Esophagus squamous epithelium (tissue), 5 donors: Measurements from ENCODE around the gene GALNT10. TPM values are rescaled to one million over a fixed set of nuclear protein-coding genes. Genes with fewer than 3 reads are reported as not detected.

ENCODE experiments used
- DNase-seq: peaks from one replicate; lab custom pipeline; 2025; lab: John Stamatoyannopoulos, UW
- H3K27ac ChIP-seq, 4 donors: fragments of 200-600 bp; sonication (generic); one replicate each; pipeline ENCODE4 v1.5.1; 2016 to 2019; ENCODE audit warnings: mild to moderate bottlenecking in 1 of 4
- H3K27me3 ChIP-seq, 4 donors: fragments of 200-600 bp; sonication (generic); 1 replicate in 3 of 4; 2 replicates in 1 of 4; pipeline versions ENCODE4 v1.5.1 to v1.6.0; 2017 to 2021; ENCODE audit warnings: antibody characterized with exemption in 1 of 4
- H3K36me3 ChIP-seq, 3 donors: fragments of 200-600 bp; sonication (generic); one replicate each; pipeline ENCODE4 v1.5.1; 2016 to 2019
- H3K4me1 ChIP-seq, 3 donors: fragments of 200-600 bp; sonication (generic); one replicate each; pipeline ENCODE4 v1.5.1; 2017 to 2019
- H3K4me3 ChIP-seq, 4 donors: fragments of 200-600 bp; sonication (generic); 1 replicate in 3 of 4; 2 replicates in 1 of 4; pipeline ENCODE4 v1.5.1; 2016 to 2019; ENCODE audit warnings: mild to moderate bottlenecking in 2 of 4, moderate library complexity in 1 of 4
- H3K9me3 ChIP-seq, 3 donors: fragments of 200-600 bp; sonication (generic); one replicate each; pipeline ENCODE4 v1.5.1; 2016 to 2019
- CTCF ChIP-seq, 6 experiments: fragments of 450-650 bp in 4 of 6; fragments of 200-600 bp in 2 of 6; sonication (generic) in 2 of 6; IDR thresholded peaks; one replicate each; pipeline ENCODE4 v1.5.1; 2016 to 2019; ENCODE audit warnings: antibody characterized with exemption in 6 of 6, mild to moderate bottlenecking in 4 of 6, moderate library complexity in 4 of 6
- POLR2A ChIP-seq, 4 donors: fragments of 450-650 bp; IDR thresholded peaks; one replicate each; pipeline ENCODE4 v1.6.1; 2017; ENCODE audit warnings: antibody characterized with exemption in 4 of 4, mild to moderate bottlenecking in 4 of 4, moderate library complexity in 3 of 4
- WGBS, 2 donors: methylation state at CpG; one replicate each; pipeline ENCODE4 v1.1.5; 2018; 5-methylcytosine and 5-hydroxymethylcytosine counted together
- intact Hi-C: fragments of 100-400 bp; cut with DNase I; formaldehyde crosslinking; loops from one replicate; pipeline ENCODE4 v1.15.0; 2022
- total RNA-seq, 4 donors: library from RNA; depleted of rRNA; stranded (reverse); fragments of >200 nt; gene quantifications; one replicate each; pipeline ENCODE4 v1.1.0, GENCODE V29; 2016
- donor health status: DM: yes; HTN: yes; CAD: no.

The GALNT10 gene
- total RNA-seq, 4 donors from 2014 or later = 3.6 to 47.2 (median 9.0) TPM

GRCh38 chr5:154286557-154286956 is 96.0 kb downstream of the GALNT10 start:
- Histone ChIP-seq H3K9me3 (no peaks in the 10 kb centered on the region), H3K4me3 (no peak overlapping the region), H3K27me3 (no peaks in the 10 kb centered on the region), H3K36me3 (no peaks in the 10 kb centered on the region), H3K4me1 (peaks cover 0 to 30% (median 10%) of the 10 kb centered on the region in 3 donors), H3K27ac (peak overlapping the region in 1 of 4 donors; percentile 36)
- WGBS, 2 donors = 81 to 92% methylated on average over 3 of the region's 3 CpGs
- intact Hi-C loops = no loop called here
- TF ChIP-seq CTCF (IDR thresholded peaks at IDR 0.05) (no peak), POLR2A (IDR thresholded peaks at IDR 0.05) (no peak)
- no peak for DNase-seq

GRCh38 chr5:154287136-154287535 is 96.6 kb downstream of the GALNT10 start:
- intact Hi-C loops = no loop called here
- Histone ChIP-seq H3K4me1 (peaks cover 0 to 30% (median 10%) of the 10 kb centered on the region in 3 donors), H3K27ac (peak overlapping the region in 1 of 4 donors; percentile 36), H3K27me3 (no peaks in the 10 kb centered on the region), H3K9me3 (no peaks in the 10 kb centered on the region), H3K36me3 (no peaks in the 10 kb centered on the region), H3K4me3 (no peak overlapping the region)
- TF ChIP-seq POLR2A (IDR thresholded peaks at IDR 0.05) (no peak), CTCF (IDR thresholded peaks at IDR 0.05) (no peak)
- DNase-seq = no peak
- 47 to 56% methylated on average over 5 of the region's 5 CpGs for WGBS, 2 donors

GRCh38 chr5:154288145-154288544 is 97.6 kb downstream of the GALNT10 start:
- no peak for DNase-seq
- Histone ChIP-seq H3K27ac (peak overlapping the region in 2 of 4 donors; percentile 36 to 42), H3K9me3 (no peaks in the 10 kb centered on the region), H3K4me3 (no peak overlapping the region), H3K27me3 (no peaks in the 10 kb centered on the region), H3K36me3 (no peaks in the 10 kb centered on the region), H3K4me1 (peaks cover 0 to 30% (median 10%) of the 10 kb centered on the region in 3 donors)
- no peak for TF ChIP-seq POLR2A (IDR thresholded peaks at IDR 0.05)
- no peak for TF ChIP-seq CTCF (IDR thresholded peaks at IDR 0.05)
- intact Hi-C loops = no loop called here
- 26 to 44% methylated on average over 2 of the region's 2 CpGs for WGBS, 2 donors

- intact Hi-C loops = no loop called here
- 81 to 89% methylated on average over 3 to 5 of the region's 5 CpGs for WGBS, 2 donors
- TF ChIP-seq POLR2A (IDR thresholded peaks at IDR 0.05) (no peak), CTCF (IDR thresholded peaks at IDR 0.05) (no peak)
- peaks cover 3 to 33% (median 10%) of the 10 kb centered on the region in 3 donors for H3K4me1 ChIP-seq
- no peak overlapping the region for H3K4me3 ChIP-seq
- H3K36me3 ChIP-seq = peaks cover 0 to 7% (median 0%) of the 10 kb centered on the region in 3 donors
- no peak for DNase-seq
- H3K27ac ChIP-seq = no peak overlapping the region
- no peaks in the 10 kb centered on the region for H3K27me3 ChIP-seq
- no peaks in the 10 kb centered on the region for H3K9me3 ChIP-seq
Observed at GRCh38 chr5:154291917-154292316, 101.4 kb downstream of the GALNT10 start.

- Histone ChIP-seq H3K4me3 (no peak overlapping the region), H3K27me3 (no peaks in the 10 kb centered on the region), H3K27ac (no peak overlapping the region), H3K36me3 (peaks cover 0 to 7% (median 0%) of the 10 kb centered on the region in 3 donors), H3K9me3 (no peaks in the 10 kb centered on the region), H3K4me1 (peaks cover 0 to 28% (median 6%) of the 10 kb centered on the region in 3 donors)
- TF ChIP-seq CTCF (IDR thresholded peaks at IDR 0.05) (no peak), POLR2A (IDR thresholded peaks at IDR 0.05) (no peak)
- intact Hi-C loops = no loop called here
- WGBS, 2 donors = 94 to 100% methylated on average over 1 of the region's 1 CpG
- no peak for DNase-seq
Observed at GRCh38 chr5:154293219-154293618, 102.7 kb downstream of the GALNT10 start.
